ENCODE measurements around the gene MEIS2.

Gene MEIS2

DNA sequence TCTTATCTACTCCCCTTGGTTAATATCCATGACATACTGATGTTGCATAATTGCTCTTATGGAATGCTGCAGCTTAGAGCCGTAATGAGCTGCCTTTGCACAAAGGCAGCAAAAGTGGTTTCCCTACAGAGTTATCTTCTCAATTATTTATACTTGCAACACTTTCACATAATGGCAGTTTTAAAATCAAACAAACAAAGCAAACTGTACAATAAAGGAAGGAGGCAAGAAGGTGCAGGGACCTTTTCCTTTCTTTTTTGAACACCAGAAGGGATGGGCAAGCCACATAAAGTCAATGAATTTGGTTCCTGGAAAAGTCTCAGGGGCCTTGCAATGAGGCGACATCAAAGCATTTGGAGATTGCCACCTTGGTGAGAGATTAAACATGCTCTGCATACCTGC lies 188.0 kb downstream of the MEIS2 start:
- Histone ChIP-seq H2AFZ (ENCODE audit: low read length) (no peak overlapping the region), H3K36me3 (ENCODE audit: insufficient read depth, low read length) (peaks cover 24% of the 10 kb centered on the region; the same call in 1 of the 2 replicates), H3F3A (ENCODE audit: insufficient read depth, low read length) (no peaks in the 10 kb centered on the region), H3K27ac (ENCODE audit: low read depth, low read length, poor library complexity, severe bottlenecking) (peak overlapping the region; percentile 16), H3K27me3 (ENCODE audit: insufficient read depth, low read length) (no peaks in the 10 kb centered on the region), H3K9ac (ENCODE audit: low read length) (no peak overlapping the region), H3K4me3 (ENCODE audit: low read depth, low read length, poor library complexity, severe bottlenecking) (no peak overlapping the region), H4K20me1 (ENCODE audit: insufficient read depth, low read length) (no peaks in the 10 kb centered on the region), H3K4me1 (ENCODE audit: insufficient read depth, low read length, severe bottlenecking) (peaks cover 6% of the 10 kb centered on the region), H3K4me2 (ENCODE audit: low read length) (no peak overlapping the region), H3K9me2 (ENCODE audit: low read depth, low read length) (no peaks in the 10 kb centered on the region), H3K79me2 (ENCODE audit: insufficient read depth, low read length) (no peaks in the 10 kb centered on the region), H3K9me3 (ENCODE audit: low read length) (no peaks in the 10 kb centered on the region)
- TF ChIP-seq CTCF (IDR thresholded peaks at IDR 0.05; ENCODE audit: low read length) (no peak), EZH2 (IDR thresholded peaks at IDR 0.05; ENCODE audit: borderline replicate concordance, low read length) (no peak)

GRCh38 chr15:36911322-36911944 lies 188.9 kb downstream of the MEIS2 start:
- H3K9me3 ChIP-seq (ENCODE audit: low read length) = no peaks in the 10 kb centered on the region
- H3K79me2 ChIP-seq (ENCODE audit: insufficient read depth, low read length) = no peaks in the 10 kb centered on the region
- H3K27ac ChIP-seq (ENCODE audit: low read depth, low read length, poor library complexity, severe bottlenecking) = no peak overlapping the region
- H3F3A ChIP-seq (ENCODE audit: insufficient read depth, low read length) = no peaks in the 10 kb centered on the region
- H3K4me3 ChIP-seq (ENCODE audit: low read depth, low read length, poor library complexity, severe bottlenecking) = no peak overlapping the region
- no peak overlapping the region for H3K4me2 ChIP-seq (ENCODE audit: low read length)
- H3K27me3 ChIP-seq (ENCODE audit: insufficient read depth, low read length) = no peaks in the 10 kb centered on the region
- H2AFZ ChIP-seq (ENCODE audit: low read length) = no peak overlapping the region
- no peak overlapping the region for H3K9ac ChIP-seq (ENCODE audit: low read length)
- no peaks in the 10 kb centered on the region for H4K20me1 ChIP-seq (ENCODE audit: insufficient read depth, low read length)
- H3K9me2 ChIP-seq (ENCODE audit: low read depth, low read length) = no peaks in the 10 kb centered on the region
- peaks cover 6% of the 10 kb centered on the region for H3K4me1 ChIP-seq (ENCODE audit: insufficient read depth, low read length, severe bottlenecking)
- H3K36me3 ChIP-seq (ENCODE audit: insufficient read depth, low read length) = peaks cover 20% of the 10 kb centered on the region; the same call in 1 of the 2 replicates
- TF ChIP-seq EZH2 (IDR thresholded peaks at IDR 0.05; ENCODE audit: borderline replicate concordance, low read length) (no peak), CTCF (IDR thresholded peaks at IDR 0.05; ENCODE audit: low read length) (no peak)

DNA sequence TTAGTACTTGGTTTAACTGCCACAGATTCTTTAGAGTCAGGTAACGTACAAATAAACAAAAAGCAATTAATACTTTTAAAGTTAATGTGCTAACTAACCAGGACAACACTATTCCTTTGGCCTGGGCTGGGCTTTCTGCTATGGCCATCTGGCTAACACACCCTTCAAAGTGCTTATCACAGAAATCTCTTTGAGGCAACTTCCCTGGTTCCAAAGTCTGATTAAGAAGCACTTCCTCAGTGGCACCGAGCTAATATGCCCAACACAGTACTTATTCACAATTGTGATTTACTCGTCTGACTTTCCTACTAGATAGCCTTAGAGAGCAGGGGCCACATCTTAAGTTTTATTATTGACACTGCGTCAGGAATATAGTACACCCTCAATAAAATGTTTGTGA lies 191.4 kb downstream of the MEIS2 start:
- H3K36me3 ChIP-seq (ENCODE audit: insufficient read depth, low read length) = peaks cover 2% of the 10 kb centered on the region; the same call in 1 of the 2 replicates
- H3K79me2 ChIP-seq (ENCODE audit: insufficient read depth, low read length) = no peaks in the 10 kb centered on the region
- no peak overlapping the region for H3K9ac ChIP-seq (ENCODE audit: low read length)
- H4K20me1 ChIP-seq (ENCODE audit: insufficient read depth, low read length) = no peaks in the 10 kb centered on the region
- H3K27ac ChIP-seq (ENCODE audit: low read depth, low read length, poor library complexity, severe bottlenecking) = no peak overlapping the region
- H3K4me3 ChIP-seq (ENCODE audit: low read depth, low read length, poor library complexity, severe bottlenecking) = no peak overlapping the region
- H2AFZ ChIP-seq (ENCODE audit: low read length) = no peak overlapping the region
- H3K9me2 ChIP-seq (ENCODE audit: low read depth, low read length) = no peaks in the 10 kb centered on the region
- no peaks in the 10 kb centered on the region for H3K27me3 ChIP-seq (ENCODE audit: insufficient read depth, low read length)
- H3F3A ChIP-seq (ENCODE audit: insufficient read depth, low read length) = no peaks in the 10 kb centered on the region
- TF ChIP-seq CTCF (IDR thresholded peaks at IDR 0.05; ENCODE audit: low read length) = no peak
- TF ChIP-seq EZH2 (IDR thresholded peaks at IDR 0.05; ENCODE audit: borderline replicate concordance, low read length) = no peak
- no peaks in the 10 kb centered on the region for H3K9me3 ChIP-seq (ENCODE audit: low read length)
- peaks cover 8% of the 10 kb centered on the region for H3K4me1 ChIP-seq (ENCODE audit: insufficient read depth, low read length, severe bottlenecking)
- no peak overlapping the region for H3K4me2 ChIP-seq (ENCODE audit: low read length)

Data from OCI-LY1 (cell line).